Neural crest cell (in vitro differentiated cells): ENCODE results near the gene UBE2H. TPM values are rescaled to one million over a fixed set of nuclear protein-coding genes. Genes with fewer than 3 reads are reported as not detected.

Experiments used
- DNase-seq: peaks from one replicate; pipeline ENCODE4 v3.0.0; 2021; ENCODE audit warnings: low read depth, mixed read lengths, low spot score
- H3K27ac Mint-ChIP-seq: one replicate; pipeline ENCODE4 v1.8.0; 2021; ENCODE audit warnings: mild to moderate bottlenecking, mixed read lengths; ENCODE audit not compliant: unreplicated experiment
- H3K27me3 Mint-ChIP-seq: 2 replicates; pipeline ENCODE4 v1.8.0; 2021; ENCODE audit warnings: low read depth, mild to moderate bottlenecking, mixed read lengths
- H3K36me3 Mint-ChIP-seq: 2 replicates; pipeline ENCODE4 v1.8.0; 2021; ENCODE audit warnings: low read depth, mild to moderate bottlenecking, mixed read lengths
- H3K4me1 Mint-ChIP-seq: 2 replicates; pipeline ENCODE4 v1.8.0; 2021; ENCODE audit warnings: mixed read lengths
- H3K4me3 Mint-ChIP-seq: one replicate; pipeline ENCODE4 v1.8.0; 2021; ENCODE audit warnings: mild to moderate bottlenecking, mixed read lengths
- H3K9me3 Mint-ChIP-seq: 2 replicates; pipeline ENCODE4 v1.8.0; 2021; ENCODE audit warnings: mixed read lengths
- total RNA-seq: library from RNA; stranded (reverse); gene quantifications from 2 replicates; pipeline ENCODE4 v1.2.1, GENCODE V29; 2021
- TF ChIP-seq, protein P1 (sequence below): fragments of 200-600 bp; sonication (generic); conservative IDR thresholded peaks from 2 replicates; pipeline ENCODE4 v1.5.0; 2021; ENCODE audit warnings: antibody characterized with exemption, mild to moderate bottlenecking

The UBE2H gene
- total RNA-seq, 1 donor from 2014 or later = 43.4 TPM

DNA sequence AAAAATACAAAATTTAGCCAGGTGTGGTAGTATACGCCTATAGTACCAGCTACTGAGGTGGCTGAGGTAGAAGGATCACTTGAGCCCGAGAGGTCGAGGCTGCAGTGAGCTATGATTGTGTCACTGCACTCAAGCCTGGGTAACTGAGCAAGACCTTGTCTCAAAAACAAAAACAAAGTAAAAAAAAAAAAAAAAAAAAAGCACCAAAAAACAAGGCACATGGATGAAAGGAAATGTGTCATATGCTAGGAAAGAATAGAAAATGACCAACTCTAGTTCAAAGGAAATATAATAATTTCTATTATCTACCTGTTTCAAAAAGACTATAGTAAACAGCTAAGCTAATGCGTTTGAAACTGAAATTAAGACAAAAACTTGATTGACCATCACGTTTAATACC is 33.8 kb downstream of the UBE2H start:
- Mint-ChIP-seq H3K9me3 (no peaks in the 10 kb centered on the region), H3K36me3 (peaks cover 3% of the 10 kb centered on the region), H3K4me1 (peaks cover 39% of the 10 kb centered on the region), H3K27ac (no peak overlapping the region), H3K27me3 (no peaks in the 10 kb centered on the region), H3K4me3 (no peak overlapping the region)
- TF ChIP-seq, protein P1, sequence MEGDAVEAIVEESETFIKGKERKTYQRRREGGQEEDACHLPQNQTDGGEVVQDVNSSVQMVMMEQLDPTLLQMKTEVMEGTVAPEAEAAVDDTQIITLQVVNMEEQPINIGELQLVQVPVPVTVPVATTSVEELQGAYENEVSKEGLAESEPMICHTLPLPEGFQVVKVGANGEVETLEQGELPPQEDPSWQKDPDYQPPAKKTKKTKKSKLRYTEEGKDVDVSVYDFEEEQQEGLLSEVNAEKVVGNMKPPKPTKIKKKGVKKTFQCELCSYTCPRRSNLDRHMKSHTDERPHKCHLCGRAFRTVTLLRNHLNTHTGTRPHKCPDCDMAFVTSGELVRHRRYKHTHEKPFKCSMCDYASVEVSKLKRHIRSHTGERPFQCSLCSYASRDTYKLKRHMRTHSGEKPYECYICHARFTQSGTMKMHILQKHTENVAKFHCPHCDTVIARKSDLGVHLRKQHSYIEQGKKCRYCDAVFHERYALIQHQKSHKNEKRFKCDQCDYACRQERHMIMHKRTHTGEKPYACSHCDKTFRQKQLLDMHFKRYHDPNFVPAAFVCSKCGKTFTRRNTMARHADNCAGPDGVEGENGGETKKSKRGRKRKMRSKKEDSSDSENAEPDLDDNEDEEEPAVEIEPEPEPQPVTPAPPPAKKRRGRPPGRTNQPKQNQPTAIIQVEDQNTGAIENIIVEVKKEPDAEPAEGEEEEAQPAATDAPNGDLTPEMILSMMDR = no peak
- no peak for DNase-seq

DNA sequence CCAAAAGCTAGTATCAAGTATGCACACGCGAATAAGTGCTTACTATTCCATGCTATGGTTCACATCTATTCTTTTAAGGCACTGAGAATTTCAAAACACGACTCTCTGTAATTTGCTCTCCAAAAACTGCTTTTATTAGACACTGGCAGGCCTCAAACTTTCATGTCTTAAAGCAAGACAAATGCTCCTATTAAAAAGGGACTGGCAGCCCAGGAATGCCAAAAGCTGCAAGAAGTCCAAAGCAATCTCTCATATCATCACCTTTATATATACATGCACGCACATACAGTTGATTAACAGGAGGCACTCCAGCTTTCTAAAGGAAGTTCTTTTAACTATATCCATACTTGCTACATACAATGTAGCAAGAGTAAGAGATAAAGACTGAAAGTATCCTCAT is 34.8 kb downstream of the UBE2H start:
- Mint-ChIP-seq H3K9me3 (no peaks in the 10 kb centered on the region), H3K27me3 (no peaks in the 10 kb centered on the region), H3K4me1 (peaks cover 43% of the 10 kb centered on the region), H3K27ac (no peak overlapping the region), H3K4me3 (no peak overlapping the region), H3K36me3 (peaks cover 3% of the 10 kb centered on the region)
- TF ChIP-seq, protein P1 = no peak
- no peak for DNase-seq

DNA sequence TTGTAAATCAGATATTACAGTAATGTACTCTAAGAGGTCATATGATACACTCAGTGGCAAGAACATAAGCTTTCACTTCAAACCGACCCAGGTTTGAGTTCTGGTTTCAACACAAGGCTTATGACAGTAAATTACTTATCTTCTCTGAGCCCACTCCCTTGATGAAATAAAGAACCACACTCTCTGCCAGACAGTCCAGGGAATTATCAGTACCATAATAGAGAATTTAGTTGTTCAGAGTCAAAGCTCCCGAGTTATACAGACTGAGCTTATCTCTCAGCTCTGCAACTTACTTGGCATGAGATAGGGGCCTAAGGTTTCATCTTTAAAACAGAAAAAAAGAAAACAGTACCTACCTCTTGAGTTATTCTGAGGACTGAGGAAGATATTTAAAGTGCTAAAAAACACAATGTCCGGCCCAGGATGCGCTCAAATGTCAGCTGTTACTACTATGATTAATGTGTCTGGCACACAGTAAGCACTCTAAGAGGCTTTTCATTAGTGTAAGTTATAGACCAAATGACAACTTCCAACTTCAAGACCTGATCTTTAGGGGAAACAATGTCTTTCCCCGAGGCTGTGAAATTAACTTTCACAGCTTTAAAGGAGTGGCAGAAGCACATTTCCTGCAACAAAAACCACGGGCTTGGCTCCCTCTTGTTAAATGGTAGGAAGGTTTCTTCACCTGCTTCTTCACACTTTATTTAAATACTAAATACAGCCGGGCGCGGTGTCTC is 38.1 kb downstream of the UBE2H start:
- DNase-seq = no peak
- Mint-ChIP-seq H3K27me3 (no peaks in the 10 kb centered on the region), H3K27ac (no peak overlapping the region), H3K36me3 (peaks cover 5% of the 10 kb centered on the region), H3K9me3 (no peaks in the 10 kb centered on the region), H3K4me3 (no peak overlapping the region), H3K4me1 (peaks cover 44% of the 10 kb centered on the region)
- TF ChIP-seq, protein P1 = no peak

DNA sequence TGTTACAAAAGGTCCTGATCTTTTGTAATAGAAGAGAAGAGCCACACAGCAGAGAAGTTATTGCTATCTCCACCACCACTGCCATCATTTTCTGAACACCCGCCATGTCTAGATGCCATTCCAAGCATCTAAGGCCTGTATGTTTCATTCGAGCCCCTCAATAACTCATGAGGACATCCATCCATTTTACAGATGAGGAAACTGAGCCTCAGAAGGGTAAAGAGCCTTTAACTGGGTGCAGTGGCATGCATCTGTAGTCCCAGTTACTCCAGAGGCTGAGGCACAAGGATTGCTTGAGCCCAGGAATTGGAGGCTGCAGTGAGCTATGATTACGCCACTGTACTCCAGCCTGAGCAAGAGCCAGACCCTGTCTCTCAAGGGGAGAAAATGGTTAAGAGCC is 39.3 kb downstream of the UBE2H start:
- H3K9me3 Mint-ChIP-seq = no peaks in the 10 kb centered on the region
- TF ChIP-seq, protein P1 = no peak
- DNase-seq = no peak
- H3K27me3 Mint-ChIP-seq = no peaks in the 10 kb centered on the region
- H3K27ac Mint-ChIP-seq = peak overlapping the region; percentile 75
- peaks cover 7% of the 10 kb centered on the region for H3K36me3 Mint-ChIP-seq
- H3K4me1 Mint-ChIP-seq = peaks cover 48% of the 10 kb centered on the region
- H3K4me3 Mint-ChIP-seq = no peak overlapping the region

DNA sequence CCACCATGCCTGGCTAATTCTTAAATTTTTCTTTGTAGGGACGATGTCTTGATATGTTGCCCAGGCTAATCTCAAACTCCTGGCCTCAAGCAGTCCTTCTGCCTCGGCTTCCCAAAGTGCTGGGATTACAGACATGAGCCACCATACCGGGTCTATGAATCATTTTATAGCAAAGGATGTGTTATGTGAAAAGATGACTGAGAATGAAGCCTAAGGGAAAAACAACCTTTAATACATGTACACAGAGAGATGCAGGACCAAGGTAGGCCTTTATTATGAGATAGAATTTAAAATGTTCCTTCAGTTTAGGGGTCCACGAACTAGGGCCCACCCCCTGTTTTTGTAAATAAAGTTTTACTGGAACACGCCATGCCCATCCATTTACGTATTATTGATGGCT is 41.0 kb downstream of the UBE2H start:
- Mint-ChIP-seq H3K4me3 (no peak overlapping the region), H3K27me3 (no peaks in the 10 kb centered on the region), H3K9me3 (no peaks in the 10 kb centered on the region), H3K27ac (no peak overlapping the region), H3K36me3 (peaks cover 11% of the 10 kb centered on the region), H3K4me1 (peaks cover 52% of the 10 kb centered on the region)
- DNase-seq = no peak
- TF ChIP-seq, protein P1 = no peak
